Stimulated activated CD8-positive, alpha-beta memory T cell treated with anti-CD3 and anti-CD28 coated beads, Interleukin-2, amount 100 ng/mL, for 48 hours (primary cell): Measurements from ENCODE around the gene EFNB2.

Experiments used
- DNase-seq, 2 donors: peaks; one replicate each; pipeline ENCODE4 v3.0.0-alpha.2; 2020; ENCODE audit warnings: low read depth in 2 of 2

EFNB2 gene

DNA sequence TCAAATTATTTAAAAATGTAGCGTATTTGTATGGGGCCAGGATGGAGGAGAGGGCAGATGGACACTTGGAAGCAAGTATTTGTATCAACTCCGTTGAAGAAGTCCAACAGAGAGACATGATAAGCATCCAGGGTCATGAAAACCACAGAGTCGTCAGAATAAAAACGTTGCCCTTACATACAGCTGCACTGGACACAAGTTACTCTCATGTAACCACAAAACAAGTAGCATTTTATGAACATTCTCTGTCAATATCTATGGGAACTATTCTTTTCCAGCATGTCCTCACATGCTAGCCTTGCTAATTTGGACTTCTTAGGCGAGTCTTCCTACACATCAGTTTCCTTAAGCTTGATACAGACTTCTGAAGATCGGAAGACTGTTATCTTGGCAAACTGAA is 35.0 kb downstream of the EFNB2 start:
- DNase-seq: no peak

DNA sequence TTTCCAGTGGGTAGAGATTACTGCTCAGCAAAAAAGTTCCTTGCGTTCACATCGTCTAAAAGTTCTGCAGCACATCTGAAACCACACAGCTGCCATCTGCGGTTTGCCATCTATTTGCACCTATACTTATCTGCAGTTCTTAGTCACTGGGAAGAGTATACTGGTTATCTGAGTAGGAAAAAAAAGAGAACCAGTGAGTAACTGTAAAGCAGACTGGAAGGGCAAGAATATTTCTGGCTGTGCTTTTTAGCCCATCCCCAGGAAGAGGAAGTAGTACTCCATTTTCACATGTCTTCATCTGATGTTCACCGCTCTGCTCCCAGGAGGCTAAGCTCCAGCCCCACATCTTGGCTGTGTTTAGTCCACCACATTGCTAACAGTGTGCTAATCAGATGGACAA is 35.6 kb downstream of the EFNB2 start:
- DNase-seq: no peak

DNA sequence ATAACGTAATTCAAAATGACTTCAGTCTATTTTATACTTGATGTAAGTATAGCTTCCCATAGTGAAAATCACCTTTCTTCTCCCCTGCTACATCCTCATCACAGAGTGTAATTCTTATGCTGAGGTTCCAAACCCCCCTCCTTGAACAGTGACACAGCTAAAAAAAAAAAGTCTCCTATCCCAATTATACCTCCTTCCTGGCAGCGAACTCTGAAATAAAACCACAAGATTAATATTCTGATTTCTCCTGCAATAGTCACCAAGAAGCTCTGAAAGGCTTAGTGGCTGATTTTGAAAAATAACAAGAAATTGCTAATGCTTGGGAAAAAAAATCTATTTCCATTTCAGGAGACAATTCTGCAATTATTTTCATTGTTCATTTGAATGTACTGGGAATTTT is 36.3 kb downstream of the EFNB2 start:
- DNase-seq: no peak

DNA sequence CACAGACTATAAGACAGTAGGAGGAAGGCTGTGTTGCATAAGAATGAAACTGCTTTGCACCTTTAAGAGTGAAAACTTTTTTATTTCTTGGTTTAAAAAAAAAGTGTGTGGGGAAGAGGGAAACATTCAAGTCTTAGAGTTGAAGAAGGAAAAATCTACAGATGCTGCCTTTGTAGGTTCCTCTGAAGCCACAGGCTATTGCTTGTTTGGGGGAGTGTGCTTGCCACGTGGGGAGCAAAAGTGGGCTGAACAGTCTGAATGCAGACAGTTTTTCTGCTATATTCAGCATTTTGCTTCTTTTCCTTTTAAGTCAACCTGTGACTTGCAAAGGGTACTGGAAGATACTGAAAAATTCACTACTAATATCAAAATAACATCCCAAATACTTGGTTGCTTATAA is 36.9 kb downstream of the EFNB2 start:
- DNase-seq: no peak

DNA sequence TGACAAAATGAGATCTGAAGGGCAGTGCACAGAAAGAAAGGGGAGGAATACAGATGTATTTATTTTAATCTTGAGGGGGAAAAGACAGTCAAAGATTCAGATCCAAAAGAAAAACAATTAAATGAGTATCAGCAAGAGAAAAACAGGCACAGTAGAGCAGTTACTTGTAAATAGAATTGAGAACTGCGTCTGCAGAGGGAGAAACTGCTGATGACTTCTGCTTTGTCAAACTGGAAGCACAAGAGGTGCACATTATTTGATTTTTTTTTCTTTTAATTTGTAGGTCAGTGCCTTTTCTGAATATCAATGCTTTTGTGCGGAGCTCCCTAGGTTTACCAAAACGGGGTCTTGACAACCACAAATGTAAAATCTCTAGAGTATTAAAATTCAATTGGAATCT is 37.3 kb downstream of the EFNB2 start:
- no peak for DNase-seq

DNA sequence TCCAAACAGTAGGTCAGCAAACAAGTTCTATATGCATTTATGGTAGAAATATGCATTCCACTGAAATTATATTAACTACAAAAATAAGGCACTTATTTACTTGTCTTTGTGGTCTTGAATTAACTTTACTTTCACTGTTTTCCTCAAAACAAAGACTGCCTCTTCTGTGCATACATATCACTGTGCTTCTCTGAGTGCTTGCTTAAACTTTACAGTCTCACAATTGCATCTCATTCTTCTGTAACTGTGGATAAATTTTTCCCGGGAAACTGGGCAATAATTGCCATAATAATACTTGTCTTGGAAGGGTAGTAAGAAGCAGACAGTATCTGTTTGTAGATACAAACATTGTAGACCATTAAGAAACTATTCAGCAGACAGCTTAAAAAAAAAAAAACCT is 38.4 kb downstream of the EFNB2 start:
- no peak for DNase-seq

DNA sequence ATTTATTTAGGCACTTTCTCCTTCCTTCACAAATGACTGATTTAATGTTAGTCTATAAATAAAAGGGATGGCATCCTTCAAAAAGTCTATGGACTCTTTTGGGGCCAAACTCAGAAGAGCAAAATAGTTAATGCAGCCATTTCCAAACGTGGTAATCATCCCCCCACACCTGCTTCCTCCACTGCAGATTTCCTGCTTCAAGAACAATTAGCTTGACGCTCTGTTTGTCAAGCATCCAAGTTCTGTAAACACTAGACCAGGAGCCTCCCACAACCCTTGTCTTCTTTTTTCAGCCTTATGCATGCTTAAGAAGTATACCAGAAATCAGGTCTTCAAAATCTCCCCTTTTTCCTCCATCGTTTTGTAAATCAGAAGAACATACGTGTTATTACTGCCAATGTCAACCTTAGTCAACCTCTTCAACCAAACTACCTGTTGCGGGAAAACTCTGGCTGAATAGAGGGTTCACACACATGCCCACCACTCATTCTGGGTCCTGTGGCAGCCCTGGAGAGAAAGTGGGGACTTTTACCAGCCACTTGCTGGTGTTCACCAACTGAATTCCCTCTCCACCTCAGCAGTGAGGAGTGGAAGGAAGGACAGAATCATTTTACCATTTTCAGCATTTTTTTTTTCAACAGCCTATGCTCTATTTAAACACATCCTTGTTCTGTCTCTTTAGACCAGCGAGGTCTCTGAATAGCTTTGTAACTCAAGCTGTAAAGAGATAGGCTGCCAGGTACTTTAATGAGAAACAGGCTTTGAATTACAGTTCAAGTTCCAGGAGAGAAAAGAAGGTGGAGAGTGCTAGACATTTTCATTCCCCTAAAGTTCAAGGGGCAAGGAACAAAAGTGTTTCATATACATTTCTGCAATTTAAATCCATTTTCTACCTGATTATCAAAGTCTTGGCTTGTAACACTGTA is 39.1 kb downstream of the EFNB2 start:
- no peak for DNase-seq

DNA sequence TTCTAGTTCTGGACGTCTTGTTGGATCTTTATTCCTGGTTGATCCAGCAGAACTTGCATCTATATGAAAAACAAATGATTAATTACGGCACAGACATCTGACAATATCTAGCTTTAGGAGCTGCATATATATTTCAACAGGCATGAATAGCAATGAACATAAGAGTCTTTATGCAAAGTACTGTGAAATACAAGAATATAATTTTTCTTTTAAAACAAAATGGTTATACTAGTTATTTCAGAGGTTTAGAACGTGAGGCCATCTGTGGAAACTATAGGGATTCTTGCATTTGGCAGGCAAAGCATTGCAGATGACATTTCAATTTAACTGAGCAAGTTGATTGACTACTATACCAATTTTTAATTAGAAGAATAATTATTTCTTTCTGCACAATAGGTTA is 40.5 kb downstream of the EFNB2 start:
- DNase-seq: no peak

DNA sequence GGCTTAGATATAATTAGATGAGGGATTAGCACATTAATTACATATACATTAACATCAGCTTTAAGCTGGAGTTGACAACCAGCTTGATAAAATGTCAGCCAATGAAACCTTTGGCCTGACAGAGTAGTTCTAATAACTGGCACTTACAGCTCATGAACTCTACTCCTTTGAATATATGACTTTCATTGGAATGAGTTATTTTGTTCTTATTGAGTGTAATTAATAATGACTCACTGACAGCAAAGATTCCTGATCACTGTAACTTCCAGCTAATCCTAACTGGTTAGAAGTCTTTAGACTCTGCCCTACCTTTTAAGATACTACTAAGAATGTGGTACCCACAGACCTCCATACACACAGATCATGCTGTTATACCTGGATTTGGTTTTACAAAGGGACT is 41.0 kb downstream of the EFNB2 start:
- no peak for DNase-seq

DNA sequence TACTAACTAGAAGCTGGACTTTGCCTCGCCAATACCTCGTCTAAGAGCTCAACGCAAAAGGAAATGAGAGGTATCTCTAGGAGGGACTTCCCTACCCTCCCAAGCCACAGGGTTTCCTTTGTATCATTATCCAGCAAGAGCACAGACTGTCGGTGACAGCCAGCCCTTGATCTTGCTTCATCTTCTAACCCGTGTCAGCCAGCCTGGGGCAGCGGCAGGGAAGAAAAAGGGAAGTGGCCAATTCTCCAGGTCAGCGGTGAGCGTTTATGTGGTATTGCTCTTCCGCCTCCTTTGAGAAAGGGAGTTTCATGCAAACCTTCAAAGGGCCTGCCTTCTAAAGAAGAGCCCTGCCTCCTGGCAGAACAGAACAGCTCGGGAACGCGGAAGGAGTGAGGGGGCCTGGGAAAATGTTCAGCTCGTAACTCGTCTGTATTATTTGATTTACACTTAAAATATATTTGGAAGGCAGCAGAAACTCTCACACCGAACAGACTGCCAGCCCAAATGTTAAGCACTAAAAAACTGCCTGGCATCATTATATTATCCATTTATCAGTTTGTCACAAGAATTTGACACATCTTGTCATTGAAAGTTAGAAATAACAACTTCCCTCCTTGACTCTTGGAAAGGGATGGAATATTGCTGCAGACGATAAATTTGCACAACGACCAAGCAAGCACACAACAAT is 41.8 kb downstream of the EFNB2 start:
- DNase-seq: no peak

DNA sequence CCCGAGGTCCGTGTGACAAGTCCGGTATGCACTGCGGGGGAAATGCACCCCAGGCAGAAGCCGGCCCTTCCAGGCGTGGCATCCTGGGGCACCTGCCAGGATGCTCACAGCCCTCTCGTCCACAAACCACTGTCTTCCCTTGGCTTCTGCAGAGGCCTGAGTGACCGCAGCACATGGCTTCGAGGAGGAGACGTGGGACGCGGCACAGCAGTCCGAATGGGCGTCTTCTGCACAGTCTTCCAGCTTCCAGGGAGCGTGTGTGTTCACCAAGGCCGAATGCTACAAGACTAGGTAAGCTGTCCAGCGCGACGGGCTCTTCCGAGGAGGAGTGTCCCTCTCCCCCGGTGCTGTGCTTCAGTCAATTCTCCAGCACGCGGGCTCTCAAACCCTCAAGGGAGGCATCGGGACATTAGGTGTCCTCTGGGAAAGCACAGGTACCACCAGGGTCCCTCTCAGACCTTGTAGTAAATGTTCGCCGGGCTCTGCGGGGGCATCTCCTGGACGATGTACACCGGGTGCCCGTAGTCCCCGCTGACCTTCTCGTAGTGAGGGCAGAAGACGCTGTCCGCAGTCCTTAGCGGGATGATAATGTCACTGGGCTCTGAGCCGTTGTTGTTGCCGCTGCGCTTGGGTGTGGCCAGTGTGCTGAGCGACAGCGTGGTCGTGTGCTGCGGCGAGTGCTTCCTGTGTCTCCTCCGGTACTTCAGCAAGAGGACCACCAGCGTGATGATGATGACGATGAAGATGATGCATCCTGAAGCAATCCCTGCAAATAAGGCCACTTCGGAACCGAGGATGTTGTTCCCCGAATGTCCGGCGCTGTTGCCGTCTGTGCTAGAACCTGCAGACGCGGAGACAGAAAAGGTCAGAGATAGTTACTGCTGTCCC is 42.6 kb downstream of the EFNB2 start:
- no peak for DNase-seq

DNA sequence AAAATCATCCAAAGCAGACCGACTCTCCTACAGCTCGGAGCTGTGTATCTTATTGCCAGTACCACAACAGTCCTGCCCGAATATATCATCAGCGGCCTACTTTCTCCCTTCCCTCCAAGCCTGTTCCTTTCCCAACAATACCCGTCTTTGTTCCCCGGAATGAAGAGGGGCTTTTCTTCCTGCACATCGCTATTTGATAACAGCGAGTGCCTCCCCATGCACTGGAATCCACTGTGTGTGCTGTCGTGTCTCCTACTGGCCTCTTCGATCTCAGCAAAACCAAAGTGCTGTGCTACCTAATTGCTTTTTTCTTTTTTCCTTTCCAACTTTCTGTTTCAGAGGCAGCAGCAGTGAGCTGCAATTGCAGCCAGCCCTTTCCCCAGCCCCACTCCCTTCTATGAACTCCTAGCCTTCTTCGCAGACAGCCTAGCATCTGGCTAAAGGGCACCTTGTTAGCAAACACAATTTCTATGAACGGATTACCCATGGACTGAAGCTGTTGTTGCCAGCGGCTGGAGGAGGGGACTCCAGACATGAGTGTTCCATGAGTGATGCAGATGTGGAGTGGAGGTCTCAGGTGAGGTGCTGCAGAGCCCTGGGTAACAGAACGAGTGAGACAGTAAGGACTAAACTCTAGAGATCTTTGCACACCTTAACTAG is 43.4 kb downstream of the EFNB2 start:
- DNase-seq: no peak

DNA sequence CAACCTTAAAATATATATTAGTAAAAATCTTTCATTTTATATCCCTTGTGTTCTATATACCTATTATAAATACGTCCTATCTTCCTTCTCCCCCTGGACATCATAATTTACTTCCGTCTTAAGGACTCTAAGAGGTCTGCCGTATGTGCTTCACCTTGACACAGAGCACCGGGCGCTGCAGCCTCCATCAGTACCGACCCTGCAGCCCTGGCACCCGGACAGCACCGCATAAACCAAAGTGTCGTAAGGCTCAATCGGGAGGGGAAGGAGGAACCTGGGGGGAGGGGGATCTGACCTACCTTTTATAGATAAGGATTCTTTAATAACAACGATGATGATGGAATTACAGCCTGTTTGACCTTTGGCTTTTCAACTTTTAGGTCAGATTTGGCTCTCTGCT is 44.0 kb downstream of the EFNB2 start:
- DNase-seq: no peak

DNA sequence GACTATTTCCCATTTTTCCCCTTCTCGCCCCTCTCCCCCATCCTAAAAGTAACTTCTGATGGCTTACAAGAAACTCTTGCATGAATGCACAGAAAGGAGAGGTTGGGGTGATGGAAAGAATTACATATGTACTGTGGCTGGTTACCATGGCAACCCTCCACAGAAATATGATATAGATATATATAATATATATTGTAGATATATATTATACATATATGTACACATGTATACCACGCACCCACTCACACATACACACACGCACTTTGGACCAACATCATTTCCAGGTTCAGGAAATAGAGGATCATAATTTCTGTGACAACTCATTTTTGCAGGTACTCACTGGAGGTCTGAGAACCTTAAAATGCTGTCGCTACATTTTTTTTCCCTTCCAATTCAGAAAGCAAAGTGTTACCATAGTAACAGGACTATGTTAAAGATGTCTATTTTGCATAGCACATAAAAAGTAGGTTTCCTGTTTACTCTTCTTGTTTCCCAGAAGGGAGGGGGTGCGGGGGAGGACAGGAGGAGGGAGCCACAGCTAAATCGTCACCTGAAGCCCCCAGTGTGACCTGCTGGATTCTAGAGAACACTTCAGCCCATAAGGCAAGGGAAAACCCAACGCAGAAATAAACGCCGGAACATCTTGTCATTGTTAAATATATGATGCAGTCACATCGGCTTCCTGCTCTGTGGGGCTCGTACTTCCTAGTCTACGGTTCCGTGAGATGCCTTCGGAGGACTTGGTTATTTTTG is 44.7 kb downstream of the EFNB2 start:
- DNase-seq: no peak

DNA sequence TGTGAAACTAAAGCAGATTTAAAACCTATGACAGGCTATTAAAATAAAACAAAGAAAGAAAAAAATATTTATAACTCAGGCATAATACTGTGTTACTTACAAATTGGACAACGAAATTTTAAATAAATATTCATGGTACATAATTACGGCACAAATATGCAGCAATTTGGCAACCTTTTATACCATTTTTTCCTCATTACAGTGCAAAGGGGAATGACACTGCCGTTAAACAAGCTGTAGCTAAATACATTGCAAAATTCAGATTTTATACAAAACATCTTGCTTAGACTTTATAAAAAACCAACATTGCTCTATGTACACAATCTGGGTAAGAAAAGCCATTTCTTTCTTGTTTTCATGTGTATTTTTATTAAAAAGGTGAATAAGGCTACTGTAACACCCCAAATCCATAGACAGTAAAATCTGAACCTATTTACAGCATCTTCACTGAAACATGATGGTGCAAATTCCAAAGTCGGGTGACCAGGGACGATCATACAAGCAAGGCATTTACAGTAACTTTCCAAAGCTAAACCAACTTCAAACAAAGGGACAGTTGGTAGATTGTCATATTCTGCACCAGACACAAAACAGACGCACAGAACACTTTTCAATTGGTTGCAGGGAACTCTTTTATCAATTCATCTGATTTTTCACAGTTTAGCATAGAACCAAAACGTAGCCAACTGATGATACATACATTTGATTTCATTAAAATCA is 45.5 kb downstream of the EFNB2 start:
- no peak for DNase-seq

DNA sequence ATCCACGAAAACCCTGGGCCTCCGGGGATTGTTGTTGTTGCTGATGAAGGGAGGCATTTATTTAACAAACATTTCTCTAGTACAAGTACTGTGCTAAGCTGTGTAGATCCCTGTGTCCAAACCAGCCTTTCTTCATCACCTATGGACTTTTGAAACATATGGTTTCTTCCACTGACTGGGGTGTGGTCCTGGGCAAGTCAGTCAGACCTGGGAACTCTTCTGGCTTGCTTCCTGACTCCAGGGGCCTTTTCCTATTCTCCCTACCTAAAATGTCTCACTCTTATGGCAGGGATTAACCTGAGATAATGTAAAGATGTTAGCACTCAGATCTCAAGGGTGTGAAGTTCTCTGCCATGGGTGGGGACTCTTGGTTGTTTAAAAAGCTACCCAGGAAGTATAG is 46.8 kb downstream of the EFNB2 start:
- DNase-seq: no peak

DNA sequence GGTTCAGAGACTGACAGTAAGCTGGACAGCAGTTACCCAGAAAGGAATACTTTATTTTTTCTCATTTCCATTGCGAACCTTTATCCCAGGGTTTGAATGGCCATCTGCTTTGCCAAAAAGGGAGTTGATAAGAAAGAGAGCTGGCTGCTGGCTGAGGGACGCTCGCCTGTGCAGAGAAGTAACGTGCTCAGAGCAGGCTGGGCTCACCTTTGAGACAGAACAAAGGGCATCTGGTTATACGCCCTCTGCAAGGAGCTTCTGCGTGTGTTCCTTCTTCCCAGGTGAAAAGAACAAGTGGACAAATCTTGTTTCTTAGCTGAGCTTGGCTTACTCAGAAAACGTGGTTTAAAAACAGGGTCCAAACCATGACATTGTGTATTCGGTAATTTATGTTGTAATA is 47.4 kb downstream of the EFNB2 start:
- DNase-seq: no peak

DNA sequence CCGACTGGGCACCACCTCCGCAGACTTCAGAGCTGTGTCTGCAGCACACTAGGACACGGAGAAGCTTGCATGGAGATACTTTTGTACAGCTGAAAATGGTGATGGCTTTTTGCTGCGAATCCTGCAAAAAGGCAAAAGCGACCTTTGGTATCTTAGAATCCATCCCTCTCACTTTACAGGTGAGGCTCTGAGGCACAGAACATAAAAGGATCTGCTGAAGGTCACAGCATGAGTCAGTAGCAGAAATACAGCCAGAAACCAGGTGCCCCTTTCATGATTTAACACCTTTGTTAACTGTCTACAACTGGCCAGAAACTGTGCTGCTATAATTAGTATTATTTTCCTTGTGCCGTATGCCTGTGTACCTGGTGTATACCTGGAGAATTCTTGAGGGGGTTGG is 48.3 kb downstream of the EFNB2 start:
- no peak for DNase-seq

DNA sequence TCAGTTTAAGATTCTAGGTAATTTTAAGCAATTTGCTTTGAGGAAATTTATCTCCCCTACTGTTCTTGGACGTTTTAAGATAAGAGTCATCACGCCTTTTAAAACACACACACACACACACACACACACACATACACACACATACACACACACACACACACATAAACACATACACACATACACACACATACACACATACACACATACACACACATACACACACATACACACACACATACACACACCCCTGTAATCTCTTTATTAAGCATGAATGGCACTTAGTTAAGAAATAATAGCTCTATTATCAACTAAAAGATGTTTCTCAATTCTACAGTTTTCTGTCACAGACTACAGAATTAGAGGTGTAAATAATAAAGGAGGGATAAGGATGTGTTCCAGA is 49.2 kb downstream of the EFNB2 start:
- no peak for DNase-seq

DNA sequence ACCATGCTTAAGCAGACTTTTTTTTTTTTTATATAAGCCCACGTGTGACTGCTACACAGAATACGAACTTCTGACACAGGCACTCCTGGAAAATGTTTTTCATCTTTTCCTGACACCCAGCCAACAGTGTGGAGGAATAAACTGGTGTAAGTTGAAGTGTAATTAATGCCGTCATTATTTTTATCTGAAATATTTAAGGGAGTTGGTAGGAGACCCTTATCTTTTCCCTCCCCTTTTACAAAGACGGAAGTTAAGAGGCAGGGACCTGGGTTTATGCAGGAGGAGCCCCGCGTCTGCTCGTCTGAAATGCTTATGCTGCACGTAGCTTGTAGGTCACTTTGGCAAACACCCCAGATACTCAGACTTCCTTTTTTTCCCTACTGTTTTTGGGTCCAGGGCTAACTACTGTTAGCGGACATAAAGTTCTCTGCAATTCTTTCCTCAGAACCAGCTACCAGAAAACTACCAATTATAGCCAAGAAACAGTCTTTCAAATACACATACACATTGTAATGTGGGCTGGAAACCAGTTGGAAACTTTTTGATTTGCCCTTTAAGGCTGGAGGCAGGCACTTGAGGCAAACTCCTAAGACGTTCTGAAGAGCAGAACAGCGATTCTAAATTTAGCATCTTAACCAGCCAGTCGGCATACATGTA is 50.8 kb downstream of the EFNB2 start:
- no peak for DNase-seq
